DND-41 (cell line): Measurements from ENCODE around the gene CLBA1.

Source experiments
- ATAC-seq: fragments of 200-7000 bp; cut with Tn5 transposase; 3 replicates; pipeline ENCODE4 v1.9.1; 2021; ENCODE audit warnings: low read depth; ENCODE audit not compliant: insufficient read depth
- DNase-seq: peaks from one replicate; pipeline ENCODE4 v3.0.0-alpha.2; 2020
- H2AFZ ChIP-seq: 2 replicates; pipeline ENCODE4 v1.6.0; 2012; ENCODE audit warnings: low read depth, low read length
- H3K27ac ChIP-seq: 2 replicates; pipeline ENCODE4 v1.5.1; 2012; ENCODE audit warnings: low read length, inconsistent platforms
- H3K27me3 ChIP-seq: fragments of 200-600 bp; sonication (generic); 2 replicates; pipeline ENCODE4 v1.6.0; 2012; ENCODE audit warnings: low read length, mild to moderate bottlenecking, inconsistent platforms; ENCODE audit not compliant: insufficient read depth, poor library complexity
- H3K36me3 ChIP-seq: 2 replicates; pipeline ENCODE4 v1.5.1; 2012; ENCODE audit warnings: low read length, inconsistent platforms; ENCODE audit not compliant: insufficient read depth
- H3K4me1 ChIP-seq: 2 replicates; pipeline ENCODE4 v1.5.1; 2012; ENCODE audit warnings: mild to moderate bottlenecking, low read length; ENCODE audit not compliant: insufficient read depth
- H3K4me2 ChIP-seq: 2 replicates; pipeline ENCODE4 v1.6.0; 2012; ENCODE audit warnings: mild to moderate bottlenecking, moderate library complexity, low read length, inconsistent platforms; ENCODE audit not compliant: insufficient read depth
- H3K4me3 ChIP-seq, 2 experiments: fragments of 200-600 bp in 1 of 2; shearing (Covaris generic) in 1 of 2; 2 replicates each; pipeline ENCODE4 v1.5.1; 2012 to 2016; ENCODE audit warnings: inconsistent platforms in 2 of 2, low read length in 2 of 2, mild to moderate bottlenecking in 2 of 2, low read depth in 1 of 2, moderate library complexity in 1 of 2
- H3K79me2 ChIP-seq: 2 replicates; pipeline ENCODE4 v1.6.0; 2012; ENCODE audit warnings: low read length, inconsistent platforms; ENCODE audit not compliant: insufficient read depth
- H3K9ac ChIP-seq: 2 replicates; pipeline ENCODE4 v1.6.0; 2012; ENCODE audit warnings: low read depth, mild to moderate bottlenecking, inconsistent platforms, low read length, moderate library complexity
- H3K9me3 ChIP-seq: 2 replicates; pipeline ENCODE4 v1.5.1; 2012; ENCODE audit warnings: low read length, moderate library complexity, mild to moderate bottlenecking, inconsistent platforms; ENCODE audit not compliant: insufficient read depth, severe bottlenecking
- H4K20me1 ChIP-seq: 2 replicates; pipeline ENCODE4 v1.6.0; 2012; ENCODE audit warnings: low read length; ENCODE audit not compliant: insufficient read depth
- EZH2 ChIP-seq: IDR thresholded peaks from 3 replicates; pipeline ENCODE4 v1.6.1; 2012; ENCODE audit warnings: borderline replicate concordance, low read depth, mild to moderate bottlenecking, moderate library complexity, low read length, inconsistent platforms; ENCODE audit not compliant: severe bottlenecking
- TF ChIP-seq, protein P1 (sequence below): IDR thresholded peaks from 2 replicates; pipeline ENCODE4 v1.5.1; 2012; ENCODE audit warnings: borderline replicate concordance, low read length, moderate library complexity, mild to moderate bottlenecking; ENCODE audit not compliant: poor library complexity, severe bottlenecking; ENCODE audit errors: extremely low read depth

The CLBA1 gene

DNA sequence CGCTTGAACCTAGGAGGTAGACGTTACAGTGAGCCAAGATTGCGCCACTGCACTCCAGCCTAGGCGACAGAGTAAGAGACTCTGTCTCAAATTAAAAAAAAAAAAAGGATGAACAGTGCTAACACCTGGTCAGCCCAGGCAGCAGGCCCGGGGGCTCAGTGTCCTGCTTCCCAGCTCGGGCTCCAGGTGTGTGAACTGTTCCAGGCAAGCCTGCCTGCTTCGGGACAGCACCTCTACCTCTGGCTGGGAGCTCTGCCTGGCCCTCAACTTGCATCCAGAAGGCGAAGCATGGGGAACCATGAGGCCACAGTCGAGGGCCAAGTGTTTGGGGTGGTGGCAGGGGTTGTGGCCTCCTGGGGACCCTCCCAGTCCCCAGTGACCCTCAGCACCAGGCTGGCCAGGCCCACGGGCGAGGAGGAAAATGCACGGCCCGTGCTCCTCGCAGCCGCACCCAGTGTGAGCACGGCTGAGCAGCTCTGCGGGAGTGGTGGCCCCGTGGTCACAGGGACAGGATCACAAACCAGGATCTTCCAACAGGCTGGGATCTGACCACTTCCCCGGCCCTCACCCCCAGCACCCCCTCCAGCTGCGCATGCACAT lies 19.8 kb downstream of the CLBA1 start:
- Histone ChIP-seq H4K20me1 (peaks cover 48% of the 10 kb centered on the region), H3K4me1 (no peaks in the 10 kb centered on the region), H3K79me2 (peaks cover 35% of the 10 kb centered on the region), H2AFZ (no peak overlapping the region), H3K9me3 (no peaks in the 10 kb centered on the region), H3K36me3 (peaks cover 48% of the 10 kb centered on the region), H3K4me3 (no peak overlapping the region), H3K9ac (no peak overlapping the region), H3K27me3 (no peaks in the 10 kb centered on the region), H3K27ac (no peak overlapping the region), H3K4me2 (no peak overlapping the region)
- TF ChIP-seq EZH2, result no peak
- TF ChIP-seq, protein P1, sequence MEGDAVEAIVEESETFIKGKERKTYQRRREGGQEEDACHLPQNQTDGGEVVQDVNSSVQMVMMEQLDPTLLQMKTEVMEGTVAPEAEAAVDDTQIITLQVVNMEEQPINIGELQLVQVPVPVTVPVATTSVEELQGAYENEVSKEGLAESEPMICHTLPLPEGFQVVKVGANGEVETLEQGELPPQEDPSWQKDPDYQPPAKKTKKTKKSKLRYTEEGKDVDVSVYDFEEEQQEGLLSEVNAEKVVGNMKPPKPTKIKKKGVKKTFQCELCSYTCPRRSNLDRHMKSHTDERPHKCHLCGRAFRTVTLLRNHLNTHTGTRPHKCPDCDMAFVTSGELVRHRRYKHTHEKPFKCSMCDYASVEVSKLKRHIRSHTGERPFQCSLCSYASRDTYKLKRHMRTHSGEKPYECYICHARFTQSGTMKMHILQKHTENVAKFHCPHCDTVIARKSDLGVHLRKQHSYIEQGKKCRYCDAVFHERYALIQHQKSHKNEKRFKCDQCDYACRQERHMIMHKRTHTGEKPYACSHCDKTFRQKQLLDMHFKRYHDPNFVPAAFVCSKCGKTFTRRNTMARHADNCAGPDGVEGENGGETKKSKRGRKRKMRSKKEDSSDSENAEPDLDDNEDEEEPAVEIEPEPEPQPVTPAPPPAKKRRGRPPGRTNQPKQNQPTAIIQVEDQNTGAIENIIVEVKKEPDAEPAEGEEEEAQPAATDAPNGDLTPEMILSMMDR, result no peak
- DNase-seq (no peak), ATAC-seq (peak; percentile 34)

DNA sequence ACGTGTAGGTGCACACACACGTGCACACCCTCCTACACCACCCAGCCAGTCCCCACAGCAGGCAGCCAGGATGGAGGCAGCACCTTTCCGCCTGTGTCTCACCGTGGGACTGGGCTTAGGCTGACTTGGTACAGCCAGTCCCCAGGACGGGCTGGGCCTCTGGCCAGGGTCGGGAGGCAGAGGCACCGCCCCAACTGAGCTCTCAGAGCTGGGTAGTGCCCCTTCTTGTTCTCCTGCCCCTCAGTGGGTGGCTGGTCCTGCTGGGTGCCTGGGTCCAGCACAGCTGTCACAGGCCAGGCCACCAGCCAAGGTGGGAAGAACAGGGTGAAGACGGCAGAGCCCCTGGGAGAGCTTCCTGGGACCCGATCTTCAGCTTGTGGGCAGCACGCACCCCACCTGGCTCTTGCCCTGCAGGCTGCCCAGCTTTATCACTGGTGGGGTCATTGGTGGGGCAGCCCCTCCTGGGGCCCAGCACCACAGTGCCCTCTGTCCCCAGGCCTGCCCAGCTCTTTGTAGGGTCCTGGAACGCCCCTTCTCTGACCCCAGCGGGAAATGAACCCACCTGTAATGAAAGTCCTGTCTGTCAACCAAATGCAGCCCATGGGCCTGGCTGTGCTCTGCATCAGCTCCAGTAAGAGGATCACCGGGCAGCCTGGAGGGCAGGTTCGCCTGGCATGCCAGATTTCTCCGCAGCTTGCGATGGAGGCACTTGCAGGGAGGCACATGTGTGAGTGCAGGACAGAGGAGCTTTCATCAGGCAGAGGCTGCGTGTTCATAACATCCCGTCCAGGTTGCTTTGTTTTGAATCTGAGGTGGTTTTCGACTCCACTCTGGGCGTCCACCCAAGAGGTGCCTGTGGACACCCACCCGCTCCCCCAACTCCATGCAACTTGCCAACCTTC lies 20.6 kb downstream of the CLBA1 start:
- no peak for TF ChIP-seq EZH2
- TF ChIP-seq, protein P1, result no peak
- peaks cover 56% of the 10 kb centered on the region for H4K20me1 ChIP-seq
- H3K4me1 ChIP-seq, result no peaks in the 10 kb centered on the region
- H3K4me2 ChIP-seq, result no peak overlapping the region
- H3K27me3 ChIP-seq, result no peaks in the 10 kb centered on the region
- H2AFZ ChIP-seq, result no peak overlapping the region
- no peak overlapping the region for H3K9ac ChIP-seq
- DNase-seq (no peak), ATAC-seq (peak; percentile 39)
- H3K9me3 ChIP-seq, result no peaks in the 10 kb centered on the region
- H3K4me3 ChIP-seq, result no peak overlapping the region
- H3K36me3 ChIP-seq, result peaks cover 55% of the 10 kb centered on the region
- H3K27ac ChIP-seq, result no peak overlapping the region
- H3K79me2 ChIP-seq, result peaks cover 43% of the 10 kb centered on the region

DNA sequence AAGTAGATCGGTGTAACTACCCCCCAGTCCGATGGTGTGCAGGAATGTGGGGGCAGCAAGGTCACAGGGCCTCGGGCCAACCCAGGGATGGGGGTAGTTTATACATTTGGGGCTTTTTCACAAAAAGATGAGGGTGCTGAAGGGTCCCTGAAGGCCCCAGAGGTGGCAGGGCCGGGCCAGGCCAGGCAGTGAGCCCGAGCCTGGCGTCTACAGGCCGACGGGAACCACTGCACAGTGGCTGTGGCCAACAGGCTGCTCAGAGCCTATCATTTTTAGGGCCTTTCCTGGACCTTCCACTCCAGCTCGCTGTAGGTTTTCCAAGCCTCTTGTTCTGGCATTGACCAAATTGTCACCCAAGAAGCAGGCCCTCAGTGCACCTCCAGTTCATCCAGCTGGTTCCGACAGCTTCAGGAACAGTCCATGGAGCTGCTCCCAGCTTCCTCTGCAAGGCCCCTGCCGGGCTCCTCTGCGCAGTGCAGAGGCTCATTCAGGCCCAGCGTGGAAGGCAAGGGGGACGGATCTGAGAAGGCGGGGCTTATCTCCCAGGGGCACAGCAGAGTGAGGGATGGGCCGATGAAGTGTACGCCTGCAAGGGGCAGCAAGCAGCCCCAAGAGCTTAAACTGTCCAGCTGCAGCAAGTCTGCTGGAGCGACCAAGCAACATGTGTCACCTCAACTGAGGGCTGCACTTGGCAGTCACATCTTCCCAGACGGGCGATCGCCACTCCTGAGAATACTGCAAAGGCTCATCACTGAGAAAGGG lies 21.4 kb downstream of the CLBA1 start:
- no peaks in the 10 kb centered on the region for H3K27me3 ChIP-seq
- no peak overlapping the region for H2AFZ ChIP-seq
- H3K36me3 ChIP-seq, result peaks cover 63% of the 10 kb centered on the region
- peak; percentile 22; the same call in 2 of the 3 replicates for ATAC-seq
- no peak overlapping the region for H3K4me2 ChIP-seq
- H4K20me1 ChIP-seq, result peaks cover 64% of the 10 kb centered on the region
- no peak overlapping the region for H3K27ac ChIP-seq
- no peaks in the 10 kb centered on the region for H3K9me3 ChIP-seq
- peaks cover 51% of the 10 kb centered on the region for H3K79me2 ChIP-seq
- H3K4me3 ChIP-seq, result no peak overlapping the region
- H3K9ac ChIP-seq, result no peak overlapping the region
- no peak for DNase-seq
- TF ChIP-seq EZH2, result no peak
- TF ChIP-seq, protein P1, result no peak
- H3K4me1 ChIP-seq, result no peaks in the 10 kb centered on the region
